HepG2 (cell line): ENCODE results near the gene PLXNA1. TPM values are rescaled to one million over a fixed set of nuclear protein-coding genes. Genes with fewer than 3 reads are reported as not detected.

Experiments
- FOXA1 ChIP-seq, 2 experiments: fragments of 450-650 bp in 1 of 2; sonication (generic) in 1 of 2; formaldehyde crosslinking in 1 of 2; IDR thresholded peaks; 2 replicates each; pipeline versions ENCODE4 v1.4.0 to v1.6.1; 2016 to 2020; ENCODE audit warnings: missing genetic modification reagents in 1 of 2
- FOXP1 ChIP-seq, 2 experiments: fragments of 450-650 bp in 1 of 2; IDR thresholded peaks; 2 replicates each; pipeline ENCODE4 v1.6.1; 2017 to 2018; ENCODE audit warnings: antibody characterized with exemption in 1 of 2
- MTF2 ChIP-seq: sonication (generic); formaldehyde crosslinking; IDR thresholded peaks from 2 replicates; pipeline ENCODE4 v1.5.0; 2020; ENCODE audit warnings: missing genetic modification reagents, borderline replicate concordance
- NR2F2 ChIP-seq: IDR thresholded peaks from 2 replicates; pipeline ENCODE4 v1.6.1; 2012; ENCODE audit warnings: low read depth, inconsistent platforms, borderline replicate concordance
- SP4 ChIP-seq: sonication (generic); formaldehyde crosslinking; IDR thresholded peaks from 2 replicates; pipeline ENCODE4 v1.8.1; 2023; ENCODE audit warnings: mild to moderate bottlenecking, missing genetic modification reagents
- SYNCRIP ChIP-seq: fragments of 200-400 bp; formaldehyde crosslinking; IDR thresholded peaks from 2 replicates; pipeline ENCODE4 v1.6.1; 2018; ENCODE audit warnings: mild to moderate bottlenecking, low read depth, low read length; ENCODE audit not compliant: insufficient read depth
- ZNF383 ChIP-seq: sonication (generic); formaldehyde crosslinking; IDR thresholded peaks from 2 replicates; pipeline ENCODE4 v1.4.0; 2020; ENCODE audit warnings: missing genetic modification reagents, mild to moderate bottlenecking, borderline replicate concordance
- ZNF547 ChIP-seq: sonication (generic); formaldehyde crosslinking; IDR thresholded peaks from 2 replicates; pipeline ENCODE4 v1.5.1; 2020; ENCODE audit warnings: mild to moderate bottlenecking, missing genetic modification reagents
- ZSCAN20 ChIP-seq: sonication (generic); formaldehyde crosslinking; IDR thresholded peaks from 2 replicates; pipeline ENCODE4 v1.4.0; 2020; ENCODE audit warnings: missing genetic modification reagents, mild to moderate bottlenecking, borderline replicate concordance
- polyA plus RNA-seq, 8 experiments: library from polyadenylated mRNA; depleted of rRNA in 3 of 8; stranded (reverse) in 7 of 8; unstranded in 1 of 8; fragments of >200 nt; fragmentation: Illumina TruSeq in 4 of 8; extraction: Trizol in 4 of 8; gene quantifications; 2 replicates each; pipeline versions ENCODE4 v1.2.1 to v1.2.3, GENCODE V29; 2011 to 2016; ENCODE audit warnings: low read depth in 4 of 8, missing spikeins in 1 of 8, mixed read lengths in 1 of 8; ENCODE audit not compliant: insufficient read depth in 1 of 8
- total RNA-seq, 5 experiments: library from RNA; depleted of rRNA; stranded (reverse); fragments of >200 nt; fragmentation: Illumina TruSeq; extraction: Trizol; gene quantifications; 2 replicates each; pipeline ENCODE4 v1.2.3, GENCODE V29; 2016; ENCODE audit warnings: low read depth in 1 of 5
- TF ChIP-seq, protein P1 (sequence below), 2 experiments: fragments of 450-650 bp in 1 of 2; sonication (generic) in 1 of 2; formaldehyde crosslinking in 1 of 2; IDR thresholded peaks; 2 replicates each; pipeline versions ENCODE4 v1.6.1 to v1.8.0; 2016 to 2022; ENCODE audit warnings: antibody characterized with exemption in 1 of 2, mild to moderate bottlenecking in 1 of 2, missing genetic modification reagents in 1 of 2
- TF ChIP-seq, protein P2 (sequence below): sonication (generic); formaldehyde crosslinking; IDR thresholded peaks from 2 replicates; pipeline ENCODE4 v1.4.0; 2020; ENCODE audit warnings: missing genetic modification reagents, borderline replicate concordance

The PLXNA1 gene
- total and polyA plus RNA-seq, 2 of the 13 experiments (the other 11 are each of a cell fraction or from before 2014, with no cell fraction given): 16.6 to 18.2 TPM

DNA sequence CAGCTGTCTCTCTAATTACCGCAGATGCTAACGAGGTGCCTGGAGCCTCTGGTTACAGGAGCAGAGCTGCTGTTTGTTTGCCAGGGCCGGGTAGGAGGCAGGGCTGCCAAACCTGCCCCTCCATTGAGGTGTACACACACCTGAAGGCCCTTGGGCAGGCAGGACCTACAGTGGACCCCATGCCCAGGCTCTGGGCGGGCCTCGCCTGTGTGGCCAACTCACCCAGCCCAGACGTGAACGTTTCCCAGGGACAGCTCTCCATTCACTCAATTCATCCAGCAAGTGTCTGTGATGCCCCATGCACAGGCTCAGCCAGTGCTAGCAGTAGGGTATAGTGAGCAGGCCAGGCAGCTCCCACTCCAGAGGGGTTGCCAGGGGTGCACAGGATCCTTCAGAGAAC is 43.7 kb downstream of the PLXNA1 start (continued):
- TF ChIP-seq, protein P1, sequence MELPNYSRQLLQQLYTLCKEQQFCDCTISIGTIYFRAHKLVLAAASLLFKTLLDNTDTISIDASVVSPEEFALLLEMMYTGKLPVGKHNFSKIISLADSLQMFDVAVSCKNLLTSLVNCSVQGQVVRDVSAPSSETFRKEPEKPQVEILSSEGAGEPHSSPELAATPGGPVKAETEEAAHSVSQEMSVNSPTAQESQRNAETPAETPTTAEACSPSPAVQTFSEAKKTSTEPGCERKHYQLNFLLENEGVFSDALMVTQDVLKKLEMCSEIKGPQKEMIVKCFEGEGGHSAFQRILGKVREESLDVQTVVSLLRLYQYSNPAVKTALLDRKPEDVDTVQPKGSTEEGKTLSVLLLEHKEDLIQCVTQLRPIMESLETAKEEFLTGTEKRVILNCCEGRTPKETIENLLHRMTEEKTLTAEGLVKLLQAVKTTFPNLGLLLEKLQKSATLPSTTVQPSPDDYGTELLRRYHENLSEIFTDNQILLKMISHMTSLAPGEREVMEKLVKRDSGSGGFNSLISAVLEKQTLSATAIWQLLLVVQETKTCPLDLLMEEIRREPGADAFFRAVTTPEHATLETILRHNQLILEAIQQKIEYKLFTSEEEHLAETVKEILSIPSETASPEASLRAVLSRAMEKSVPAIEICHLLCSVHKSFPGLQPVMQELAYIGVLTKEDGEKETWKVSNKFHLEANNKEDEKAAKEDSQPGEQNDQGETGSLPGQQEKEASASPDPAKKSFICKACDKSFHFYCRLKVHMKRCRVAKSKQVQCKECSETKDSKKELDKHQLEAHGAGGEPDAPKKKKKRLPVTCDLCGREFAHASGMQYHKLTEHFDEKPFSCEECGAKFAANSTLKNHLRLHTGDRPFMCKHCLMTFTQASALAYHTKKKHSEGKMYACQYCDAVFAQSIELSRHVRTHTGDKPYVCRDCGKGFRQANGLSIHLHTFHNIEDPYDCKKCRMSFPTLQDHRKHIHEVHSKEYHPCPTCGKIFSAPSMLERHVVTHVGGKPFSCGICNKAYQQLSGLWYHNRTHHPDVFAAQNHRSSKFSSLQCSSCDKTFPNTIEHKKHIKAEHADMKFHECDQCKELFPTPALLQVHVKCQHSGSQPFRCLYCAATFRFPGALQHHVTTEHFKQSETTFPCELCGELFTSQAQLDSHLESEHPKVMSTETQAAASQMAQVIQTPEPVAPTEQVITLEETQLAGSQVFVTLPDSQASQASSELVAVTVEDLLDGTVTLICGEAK (IDR thresholded peaks at IDR 0.05): no peak
- TF ChIP-seq, protein P1 (CRISPR knock-in tag; IDR thresholded peaks at IDR 0.05): no peak
- TF ChIP-seq ZNF547 (no peak), SYNCRIP (no peak), ZSCAN20 (CRISPR knock-in tag) (no peak), FOXA1 (IDR thresholded peaks at IDR 0.05) (no peak), FOXA1 (CRISPR knock-in tag; IDR thresholded peaks at IDR 0.05) (no peak), ZNF383 (CRISPR knock-in tag) (no peak), NR2F2 (no peak), MTF2 (no peak), FOXP1 (IDR thresholded peaks at IDR 0.05) (no peak), FOXP1 (CRISPR knock-in tag; IDR thresholded peaks at IDR 0.05) (no peak), SP4 (CRISPR knock-in tag) (no peak)
- TF ChIP-seq, protein P2, sequence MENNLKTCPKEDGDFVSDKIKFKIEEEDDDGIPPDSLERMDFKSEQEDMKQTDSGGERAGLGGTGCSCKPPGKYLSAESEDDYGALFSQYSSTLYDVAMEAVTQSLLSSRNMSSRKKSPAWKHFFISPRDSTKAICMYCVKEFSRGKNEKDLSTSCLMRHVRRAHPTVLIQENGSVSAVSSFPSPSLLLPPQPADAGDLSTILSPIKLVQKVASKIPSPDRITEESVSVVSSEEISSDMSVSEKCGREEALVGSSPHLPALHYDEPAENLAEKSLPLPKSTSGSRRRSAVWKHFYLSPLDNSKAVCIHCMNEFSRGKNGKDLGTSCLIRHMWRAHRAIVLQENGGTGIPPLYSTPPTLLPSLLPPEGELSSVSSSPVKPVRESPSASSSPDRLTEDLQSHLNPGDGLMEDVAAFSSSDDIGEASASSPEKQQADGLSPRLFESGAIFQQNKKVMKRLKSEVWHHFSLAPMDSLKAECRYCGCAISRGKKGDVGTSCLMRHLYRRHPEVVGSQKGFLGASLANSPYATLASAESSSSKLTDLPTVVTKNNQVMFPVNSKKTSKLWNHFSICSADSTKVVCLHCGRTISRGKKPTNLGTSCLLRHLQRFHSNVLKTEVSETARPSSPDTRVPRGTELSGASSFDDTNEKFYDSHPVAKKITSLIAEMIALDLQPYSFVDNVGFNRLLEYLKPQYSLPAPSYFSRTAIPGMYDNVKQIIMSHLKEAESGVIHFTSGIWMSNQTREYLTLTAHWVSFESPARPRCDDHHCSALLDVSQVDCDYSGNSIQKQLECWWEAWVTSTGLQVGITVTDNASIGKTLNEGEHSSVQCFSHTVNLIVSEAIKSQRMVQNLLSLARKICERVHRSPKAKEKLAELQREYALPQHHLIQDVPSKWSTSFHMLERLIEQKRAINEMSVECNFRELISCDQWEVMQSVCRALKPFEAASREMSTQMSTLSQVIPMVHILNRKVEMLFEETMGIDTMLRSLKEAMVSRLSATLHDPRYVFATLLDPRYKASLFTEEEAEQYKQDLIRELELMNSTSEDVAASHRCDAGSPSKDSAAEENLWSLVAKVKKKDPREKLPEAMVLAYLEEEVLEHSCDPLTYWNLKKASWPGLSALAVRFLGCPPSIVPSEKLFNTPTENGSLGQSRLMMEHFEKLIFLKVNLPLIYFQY (CRISPR knock-in tag): no peak
- TF ChIP-seq, all 625 proteins: peak for 0
